ENCODE measurements around the gene GPI.

- TF ChIP-seq MAX (IDR thresholded peaks at IDR 0.05; ENCODE audit: insufficient read depth, insufficient read length) = no peak
- TF ChIP-seq CTCF (IDR thresholded peaks at IDR 0.05; ENCODE audit: extremely low read depth in 1 of 2, insufficient read depth in 1 of 2, low read depth in 1 of 2, low read length in 2 of 2) = no peak
- no peak for TF ChIP-seq EZH2 (IDR thresholded peaks at IDR 0.05; ENCODE audit: borderline replicate concordance, low read depth, low read length, severe bottlenecking)
- TF ChIP-seq POLR2A (IDR thresholded peaks at IDR 0.05; ENCODE audit: low read depth, low read length) = no peak
- no peak for TF ChIP-seq POLR2AphosphoS5 (IDR thresholded peaks at IDR 0.05; ENCODE audit: insufficient read depth, low read depth, low read length)
- TF ChIP-seq MYC (IDR thresholded peaks at IDR 0.05; ENCODE audit: low read depth, low read length) = no peak
- no peak for TF ChIP-seq FOS (IDR thresholded peaks at IDR 0.05; ENCODE audit: borderline replicate concordance, insufficient read depth, low read length)
Measured at GRCh38 chr19:34327851-34328250, 37.1 kb upstream of the GPI start.
